ENCODE measurements around the gene SH3RF1.

- TF ChIP-seq GATA3 (IDR thresholded peaks at IDR 0.05; ENCODE audit: low read depth, low read length) (no peak), GATA2 (IDR thresholded peaks at IDR 0.05; ENCODE audit: low read depth, low read length) (no peak)
Measured at GRCh38 chr4:169050881-169051760, 219.6 kb downstream of the SH3RF1 start.
